ENCODE measurements around the gene DHX35. TPM values are rescaled to one million over a fixed set of nuclear protein-coding genes. Genes with fewer than 3 reads are reported as not detected.

DHX35 gene
- total RNA-seq, 1 experiment from 2014 or later = 11.2 TPM

- Histone ChIP-seq H3K9me3 (ENCODE audit: control insufficient read depth in 1 of 2, insufficient read depth in 1 of 2, low read depth in 1 of 2, low read length in 2 of 2) (no peaks in the 10 kb centered on the region), H3K4me2 (ENCODE audit: low read length) (no peak overlapping the region), H3K9ac (ENCODE audit: low read length) (no peak overlapping the region), H3K4me3 (replicated peaks in 1 of 2; ENCODE audit: low read depth in 1 of 2, low read length in 2 of 2) (no peak overlapping the region), H3K27me3 (ENCODE audit: insufficient read depth, low read length) (no peaks in the 10 kb centered on the region), H3K27ac (ENCODE audit: low read depth, low read length) (no peak overlapping the region), H3K36me3 (ENCODE audit: control insufficient read depth in 1 of 2, insufficient read depth in 2 of 2, low read length in 2 of 2) (peaks cover 0 to 6% of the 10 kb centered on the region in 2 experiments; a peak in 1 of 4 replicates), H4K20me1 (ENCODE audit: insufficient read depth) (no peaks in the 10 kb centered on the region), H2AFZ (ENCODE audit: low read depth, low read length, poor library complexity, severe bottlenecking) (no peak overlapping the region), H3K79me2 (ENCODE audit: insufficient read depth, low read length) (no peaks in the 10 kb centered on the region), H3K4me1 (ENCODE audit: control insufficient read depth in 1 of 2, insufficient read depth in 2 of 2, low read length in 2 of 2) (peaks cover 4 to 15% of the 10 kb centered on the region in 2 experiments; a peak in 3 of 4 replicates), H3K9me2 (ENCODE audit: insufficient read depth) (no peaks in the 10 kb centered on the region)
- intact Hi-C loops (cut with micrococcal nuclease) = loop anchor here (5.0 kb wide), 1 partner anchor 153 kb away; no protein-coding TSS in a partner anchor
- DNase-seq (ENCODE audit: low read depth, low spot score) (no peak), ATAC-seq (no peak)
- BruUV-seq (replicated peaks) = no TSS peak
- TF ChIP-seq EZH2 (IDR thresholded peaks at IDR 0.05) (no peak), ZFX (IDR thresholded peaks at IDR 0.05) (no peak), POLR2AphosphoS5 (IDR thresholded peaks at IDR 0.05; ENCODE audit: low read depth, low read length) (no peak)
- ChIA-PET POLR2A (no interaction called here), RAD21 (ENCODE audit: low non-redundant PET in 1 of 2, low total read pairs in 2 of 2, uncharacterized antibody in 2 of 2, unreplicated experiment in 2 of 2) (no interaction called here), CTCF (no interaction called here)
Measured at GRCh38 chr20:39045676-39046075, 83.5 kb downstream of the DHX35 start.

GRCh38 chr20:39047417-39047985 lies 85.4 kb downstream of the DHX35 start:
- H3K4me1 ChIP-seq (ENCODE audit: control insufficient read depth in 1 of 2, insufficient read depth in 2 of 2, low read length in 2 of 2) = peaks cover 4 to 15% of the 10 kb centered on the region in 2 experiments; a peak in 3 of 4 replicates

More at GRCh38 chr20:39047417-39047985, 85.4 kb downstream of the DHX35 start:
- no peak for DNase-seq (ENCODE audit: low read depth, low spot score)
- no peaks in the 10 kb centered on the region for H3K9me2 ChIP-seq (ENCODE audit: insufficient read depth)
- H3K27me3 ChIP-seq (ENCODE audit: insufficient read depth, low read length) = no peaks in the 10 kb centered on the region
- ChIA-PET RAD21 (ENCODE audit: low non-redundant PET in 1 of 2, low total read pairs in 2 of 2, uncharacterized antibody in 2 of 2, unreplicated experiment in 2 of 2) (no interaction called here), POLR2A (no interaction called here), CTCF (no interaction called here)
- no peak overlapping the region for H3K9ac ChIP-seq (ENCODE audit: low read length)
- H3K4me3 ChIP-seq (replicated peaks in 1 of 2; ENCODE audit: low read depth in 1 of 2, low read length in 2 of 2) = no peak overlapping the region
- no peak for TF ChIP-seq EGR1 (IDR thresholded peaks at IDR 0.05; ENCODE audit: low read depth)
- no peak for TF ChIP-seq RAD21 (IDR thresholded peaks at IDR 0.05; ENCODE audit: low read depth)
- no peak for TF ChIP-seq CTCF (IDR thresholded peaks at IDR 0.05 in 2 of 3, conservative IDR thresholded peaks at IDR 0.05 in 1 of 3; ENCODE audit: borderline replicate concordance in 1 of 3, insufficient read depth in 1 of 3, low read depth in 2 of 3, low read length in 2 of 3)
- no peak for TF ChIP-seq EZH2phosphoT487 (IDR thresholded peaks at IDR 0.05; ENCODE audit: borderline replicate concordance)
- no peak for TF ChIP-seq EZH2 (IDR thresholded peaks at IDR 0.05)
- no peak for TF ChIP-seq SRF (IDR thresholded peaks at IDR 0.05; ENCODE audit: low read depth)
- TF ChIP-seq, protein P1, sequence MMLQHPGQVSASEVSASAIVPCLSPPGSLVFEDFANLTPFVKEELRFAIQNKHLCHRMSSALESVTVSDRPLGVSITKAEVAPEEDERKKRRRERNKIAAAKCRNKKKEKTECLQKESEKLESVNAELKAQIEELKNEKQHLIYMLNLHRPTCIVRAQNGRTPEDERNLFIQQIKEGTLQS (IDR thresholded peaks at IDR 0.05) = no peak
- no peak for TF ChIP-seq SP1 (IDR thresholded peaks at IDR 0.05; ENCODE audit: low read depth)
- TF ChIP-seq SIN3A (IDR thresholded peaks at IDR 0.05; ENCODE audit: low read depth) = no peak
- no peak for TF ChIP-seq JUND (IDR thresholded peaks at IDR 0.05)
- no peak for TF ChIP-seq CEBPB (IDR thresholded peaks at IDR 0.05; ENCODE audit: low read depth)
- TF ChIP-seq, protein P2, sequence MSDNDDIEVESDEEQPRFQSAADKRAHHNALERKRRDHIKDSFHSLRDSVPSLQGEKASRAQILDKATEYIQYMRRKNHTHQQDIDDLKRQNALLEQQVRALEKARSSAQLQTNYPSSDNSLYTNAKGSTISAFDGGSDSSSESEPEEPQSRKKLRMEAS (IDR thresholded peaks at IDR 0.05) = no peak
- no peak for TF ChIP-seq ZNF274 (IDR thresholded peaks at IDR 0.05; ENCODE audit: low read depth, low read length)
- TF ChIP-seq CBX3 (IDR thresholded peaks at IDR 0.05; ENCODE audit: low read depth) = no peak
- TF ChIP-seq FOSL1 (IDR thresholded peaks at IDR 0.05; ENCODE audit: low read depth) = no peak
- no peaks in the 10 kb centered on the region for H3K79me2 ChIP-seq (ENCODE audit: insufficient read depth, low read length)
- BruUV-seq (replicated peaks) = no TSS peak
- no peaks in the 10 kb centered on the region for H3K9me3 ChIP-seq (ENCODE audit: control insufficient read depth in 1 of 2, insufficient read depth in 1 of 2, low read depth in 1 of 2, low read length in 2 of 2)
- intact Hi-C loops (cut with micrococcal nuclease) = loop anchor here (5.0 kb wide), 1 partner anchor 155 kb away; no protein-coding TSS in a partner anchor
- ATAC-seq = no peak
- peaks cover 0 to 4% of the 10 kb centered on the region in 2 experiments; a peak in 1 of 4 replicates for H3K36me3 ChIP-seq (ENCODE audit: control insufficient read depth in 1 of 2, insufficient read depth in 2 of 2, low read length in 2 of 2)
- H2AFZ ChIP-seq (ENCODE audit: low read depth, low read length, poor library complexity, severe bottlenecking) = no peak overlapping the region
- no peaks in the 10 kb centered on the region for H4K20me1 ChIP-seq (ENCODE audit: insufficient read depth)
- H3K4me2 ChIP-seq (ENCODE audit: low read length) = no peak overlapping the region
- H3K27ac ChIP-seq (ENCODE audit: low read depth, low read length) = no peak overlapping the region

All from HCT116 (cell line).